OCI-LY3 (cell line): ENCODE results near the gene NIPBL.
"Not testable (repeated sequence)": the region's sequence is repeated elsewhere in the genome, so short reads cannot be mapped to it uniquely, and the experiment has no call there.

ENCODE experiments used
- H2AFZ ChIP-seq: fragments of 200-600, 300-600 bp; shearing (Covaris generic); 2 replicates; pipeline ENCODE4 v1.6.0; 2014; ENCODE audit warnings: antibody characterized with exemption, low read depth, low read length
- H3K27ac ChIP-seq: fragments of 200-600, 300-600 bp; sonication (generic); 2 replicates; pipeline ENCODE4 v1.5.1; 2014; ENCODE audit warnings: mild to moderate bottlenecking, low read length, moderate library complexity, mixed read lengths
- H3K27me3 ChIP-seq: fragments of 200-600, 300-600 bp; sonication (generic); 2 replicates; pipeline ENCODE4 v1.6.1; 2014; ENCODE audit warnings: low read depth, low read length, mixed read lengths
- H3K36me3 ChIP-seq: fragments of 200-600, 300-600 bp; sonication (generic); replicated peaks from 2 replicates; pipeline ENCODE3; 2014; ENCODE audit warnings: low read depth, low read length, mixed read lengths
- H3K4me1 ChIP-seq: fragments of 300-600, 200-600 bp; sonication (generic); 2 replicates; pipeline ENCODE4 v1.6.1; 2014; ENCODE audit warnings: low read length, mixed read lengths
- H3K4me2 ChIP-seq: fragments of 200-600, 300-600 bp; sonication (generic); 2 replicates; pipeline ENCODE4 v1.6.1; 2014; ENCODE audit warnings: low read length, mixed read lengths
- H3K4me3 ChIP-seq: fragments of 300-600, 200-600 bp; sonication (generic); 2 replicates; pipeline ENCODE4 v1.5.1; 2014; ENCODE audit warnings: antibody characterized with exemption, mild to moderate bottlenecking, low read length, moderate library complexity
- H3K79me2 ChIP-seq: fragments of 300-600, 200-600 bp; shearing (Covaris generic); 2 replicates; pipeline ENCODE4 v1.6.1; 2014; ENCODE audit warnings: mild to moderate bottlenecking, low read length, mixed read lengths
- H3K9ac ChIP-seq: fragments of 300-600, 200-600 bp; shearing (Covaris generic); 2 replicates; pipeline ENCODE4 v1.6.0; 2014; ENCODE audit warnings: mild to moderate bottlenecking, low read length, moderate library complexity
- H3K9me3 ChIP-seq: fragments of 200-600, 300-600 bp; shearing (Covaris generic); 2 replicates; pipeline ENCODE4 v1.6.1; 2014; ENCODE audit warnings: low read length, mixed read lengths; ENCODE audit not compliant: insufficient read depth
- H4K20me1 ChIP-seq: fragments of 200-600, 300-600 bp; sonication (generic); 2 replicates; pipeline ENCODE4 v1.6.1; 2016; ENCODE audit warnings: low read length, mixed read lengths; ENCODE audit not compliant: insufficient read depth
- CTCF ChIP-seq: fragments of 200-600, 300-600 bp; sonication (generic); IDR thresholded peaks from 2 replicates; pipeline ENCODE4 v1.5.1; 2014; ENCODE audit warnings: antibody characterized with exemption, low read length, low read depth
- EZH2phosphoT487 ChIP-seq: fragments of 200-600 bp; shearing (Covaris generic); IDR thresholded peaks from 2 replicates; pipeline ENCODE4 v1.6.1; 2018; ENCODE audit warnings: antibody characterized with exemption, mixed run types, low read depth

The NIPBL gene

GRCh38 chr5:36904677-36905076, 28.1 kb downstream of the NIPBL start:
- Histone ChIP-seq H3K9me3 (no peaks in the 10 kb centered on the region), H3K4me1 (peaks cover 11% of the 10 kb centered on the region), H3K36me3 (no peaks in the 10 kb centered on the region), H3K27me3 (no peaks in the 10 kb centered on the region), H3K4me2 (no peak overlapping the region), H3K79me2 (peaks cover 99% of the 10 kb centered on the region), H3K4me3 (no peak overlapping the region), H4K20me1 (peaks cover 83% of the 10 kb centered on the region), H3K9ac (no peak overlapping the region), H3K27ac (no peak overlapping the region), H2AFZ (no peak overlapping the region)
- TF ChIP-seq CTCF, result no peak
- no peak for TF ChIP-seq EZH2phosphoT487

- Histone ChIP-seq H3K9ac (no peak overlapping the region), H3K36me3 (no peaks in the 10 kb centered on the region), H3K79me2 (peaks cover 97% of the 10 kb centered on the region), H2AFZ (no peak overlapping the region), H3K27me3 (no peaks in the 10 kb centered on the region), H3K4me3 (no peak overlapping the region), H3K27ac (no peak overlapping the region), H3K9me3 (no peaks in the 10 kb centered on the region), H3K4me1 (peaks cover 11% of the 10 kb centered on the region), H3K4me2 (no peak overlapping the region), H4K20me1 (peaks cover 78% of the 10 kb centered on the region)
- no peak for TF ChIP-seq CTCF
- TF ChIP-seq EZH2phosphoT487, result no peak
These were observed 32.1 kb downstream of the NIPBL start for GRCh38 chr5:36908544-36909260.

GRCh38 chr5:36915653-36916052, 39.1 kb downstream of the NIPBL start:
- Histone ChIP-seq H3K36me3 (no peaks in the 10 kb centered on the region), H3K4me1 (no peaks in the 10 kb centered on the region), H2AFZ (no peak overlapping the region), H3K79me2 (peaks cover 72% of the 10 kb centered on the region), H3K27ac (no peak overlapping the region), H3K9me3 (no peaks in the 10 kb centered on the region), H3K27me3 (no peaks in the 10 kb centered on the region), H3K9ac (no peak overlapping the region), H3K4me3 (no peak overlapping the region), H4K20me1 (peaks cover 57% of the 10 kb centered on the region), H3K4me2 (no peak overlapping the region)
- TF ChIP-seq EZH2phosphoT487 (no peak), CTCF (no peak)

GRCh38 chr5:36916614-36917013, 40.0 kb downstream of the NIPBL start:
- H3K4me3 ChIP-seq, H3K9ac ChIP-seq, H3K27ac ChIP-seq, H3K36me3 ChIP-seq, H3K4me1 ChIP-seq, H2AFZ ChIP-seq, H3K9me3 ChIP-seq, H3K27me3 ChIP-seq, H3K4me2 ChIP-seq: not testable (repeated sequence)
- Histone ChIP-seq H4K20me1 (peaks cover 55% of the 10 kb centered on the region), H3K79me2 (peaks cover 72% of the 10 kb centered on the region)

- Histone ChIP-seq H3K79me2 (peaks cover 72% of the 10 kb centered on the region), H4K20me1 (peaks cover 53% of the 10 kb centered on the region)
- not testable (repeated sequence) for H3K9ac ChIP-seq, H3K36me3 ChIP-seq, H3K9me3 ChIP-seq, H3K4me2 ChIP-seq, H3K27me3 ChIP-seq, H2AFZ ChIP-seq, H3K27ac ChIP-seq, H3K4me1 ChIP-seq, H3K4me3 ChIP-seq
These were observed 40.8 kb downstream of the NIPBL start for GRCh38 chr5:36917358-36917757.
